ENCODE results near the gene CDC45.

DNA sequence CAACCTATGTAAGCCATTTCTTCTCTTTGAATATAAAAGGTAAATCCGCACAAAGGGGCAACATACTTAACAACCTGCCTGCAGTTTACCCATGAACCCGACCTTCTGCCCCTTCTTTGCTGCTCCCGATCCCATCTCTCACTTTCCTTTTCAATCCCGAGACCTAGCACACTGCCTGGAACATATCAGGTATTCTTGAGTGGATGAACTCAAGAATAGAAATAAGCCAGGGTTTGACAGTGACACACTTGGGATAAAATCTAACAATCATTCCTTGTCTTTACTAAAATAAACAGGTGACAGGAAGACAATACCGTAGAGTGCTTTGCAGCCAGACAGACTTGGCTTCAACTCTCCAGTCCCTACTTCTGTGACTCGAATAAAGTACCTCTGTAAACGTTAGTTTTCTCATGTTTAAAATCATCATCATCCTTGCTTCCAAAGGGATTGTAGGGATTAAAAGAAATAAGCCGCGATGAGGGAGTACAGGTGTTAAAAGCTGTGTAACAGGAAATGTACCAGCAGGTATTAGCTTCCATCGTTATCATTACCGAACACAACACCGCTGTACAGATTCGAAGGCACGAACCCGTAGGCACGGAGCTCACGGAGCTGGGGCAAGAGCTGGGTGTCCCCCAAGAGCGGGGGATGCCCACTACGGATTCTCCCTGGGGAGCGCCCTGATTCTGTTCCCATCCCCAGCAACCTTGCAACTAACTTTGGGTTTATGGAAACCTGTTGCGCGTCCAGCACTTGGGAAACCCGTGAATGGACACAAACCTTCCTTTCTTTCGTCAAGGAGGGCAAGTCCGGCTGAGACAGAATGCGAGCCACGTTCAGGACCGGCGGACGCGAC lies 1.4 kb upstream of the CDC45 start:
- TF ChIP-seq, protein P1, sequence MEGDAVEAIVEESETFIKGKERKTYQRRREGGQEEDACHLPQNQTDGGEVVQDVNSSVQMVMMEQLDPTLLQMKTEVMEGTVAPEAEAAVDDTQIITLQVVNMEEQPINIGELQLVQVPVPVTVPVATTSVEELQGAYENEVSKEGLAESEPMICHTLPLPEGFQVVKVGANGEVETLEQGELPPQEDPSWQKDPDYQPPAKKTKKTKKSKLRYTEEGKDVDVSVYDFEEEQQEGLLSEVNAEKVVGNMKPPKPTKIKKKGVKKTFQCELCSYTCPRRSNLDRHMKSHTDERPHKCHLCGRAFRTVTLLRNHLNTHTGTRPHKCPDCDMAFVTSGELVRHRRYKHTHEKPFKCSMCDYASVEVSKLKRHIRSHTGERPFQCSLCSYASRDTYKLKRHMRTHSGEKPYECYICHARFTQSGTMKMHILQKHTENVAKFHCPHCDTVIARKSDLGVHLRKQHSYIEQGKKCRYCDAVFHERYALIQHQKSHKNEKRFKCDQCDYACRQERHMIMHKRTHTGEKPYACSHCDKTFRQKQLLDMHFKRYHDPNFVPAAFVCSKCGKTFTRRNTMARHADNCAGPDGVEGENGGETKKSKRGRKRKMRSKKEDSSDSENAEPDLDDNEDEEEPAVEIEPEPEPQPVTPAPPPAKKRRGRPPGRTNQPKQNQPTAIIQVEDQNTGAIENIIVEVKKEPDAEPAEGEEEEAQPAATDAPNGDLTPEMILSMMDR (IDR thresholded peaks at IDR 0.05): no peak
- no peak for TF ChIP-seq POLR2A (IDR thresholded peaks at IDR 0.05)
